ENCODE measurements around the gene SOX1. TPM values are rescaled to one million over a fixed set of nuclear protein-coding genes. Genes with fewer than 3 reads are reported as not detected.

SOX1 gene
- total RNA-seq, 1 donor from 2014 or later = 3.3 TPM

DNA sequence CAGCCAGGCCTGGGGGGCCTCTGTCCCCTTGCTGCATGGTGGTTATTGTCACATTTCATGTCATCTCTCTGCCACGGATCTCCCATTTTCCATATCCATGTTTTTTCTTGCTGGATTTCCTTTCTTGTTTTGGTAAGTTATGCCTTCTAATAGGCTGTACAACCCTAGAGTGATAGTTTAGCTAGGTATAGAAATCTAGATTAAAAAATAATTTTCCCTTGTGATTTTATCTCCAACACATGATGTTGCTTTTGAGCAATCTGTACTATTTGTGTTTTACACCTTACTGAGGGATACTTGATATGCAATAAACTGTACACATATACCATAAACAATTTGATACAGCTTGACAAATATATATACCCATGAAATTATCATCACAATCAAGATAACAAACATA, 17.0 kb downstream of the SOX1 start:
- peaks cover 16% of the 10 kb centered on the region for H3K4me1 ChIP-seq
- H3K27me3 Mint-ChIP-seq (ENCODE audit: insufficient read depth, low read depth) = peaks cover 8% of the 10 kb centered on the region
- H3F3A ChIP-seq (ENCODE audit: low read depth) = peaks cover 11% of the 10 kb centered on the region
- H2AFZ ChIP-seq (replicated peaks) = no peak overlapping the region
- H4K20me1 ChIP-seq (ENCODE audit: low read depth) = no peaks in the 10 kb centered on the region
- no peak overlapping the region for H3K27ac Mint-ChIP-seq
- no peak overlapping the region for H3K4me3 ChIP-seq
- H3K79me2 ChIP-seq (ENCODE audit: low read depth) = no peaks in the 10 kb centered on the region
- no peak overlapping the region for H3K4me2 ChIP-seq
- H3K4me1 Mint-ChIP-seq = peaks cover 11% of the 10 kb centered on the region
- no peak overlapping the region for H3K9ac ChIP-seq
- DNase-seq (ENCODE audit: low spot score) = no peak
- H3K9me3 Mint-ChIP-seq = peaks cover 37% of the 10 kb centered on the region
- peaks cover 12% of the 10 kb centered on the region for H3K36me3 Mint-ChIP-seq
- H3K4me3 Mint-ChIP-seq = no peak overlapping the region
- H3K9me3 ChIP-seq (ENCODE audit: low read depth) = peaks cover 18% of the 10 kb centered on the region
- no peak for TF ChIP-seq EZH2 (IDR thresholded peaks at IDR 0.05)
- no peak for TF ChIP-seq EZH2phosphoT487 (IDR thresholded peaks at IDR 0.05)
- TF ChIP-seq, protein P1, sequence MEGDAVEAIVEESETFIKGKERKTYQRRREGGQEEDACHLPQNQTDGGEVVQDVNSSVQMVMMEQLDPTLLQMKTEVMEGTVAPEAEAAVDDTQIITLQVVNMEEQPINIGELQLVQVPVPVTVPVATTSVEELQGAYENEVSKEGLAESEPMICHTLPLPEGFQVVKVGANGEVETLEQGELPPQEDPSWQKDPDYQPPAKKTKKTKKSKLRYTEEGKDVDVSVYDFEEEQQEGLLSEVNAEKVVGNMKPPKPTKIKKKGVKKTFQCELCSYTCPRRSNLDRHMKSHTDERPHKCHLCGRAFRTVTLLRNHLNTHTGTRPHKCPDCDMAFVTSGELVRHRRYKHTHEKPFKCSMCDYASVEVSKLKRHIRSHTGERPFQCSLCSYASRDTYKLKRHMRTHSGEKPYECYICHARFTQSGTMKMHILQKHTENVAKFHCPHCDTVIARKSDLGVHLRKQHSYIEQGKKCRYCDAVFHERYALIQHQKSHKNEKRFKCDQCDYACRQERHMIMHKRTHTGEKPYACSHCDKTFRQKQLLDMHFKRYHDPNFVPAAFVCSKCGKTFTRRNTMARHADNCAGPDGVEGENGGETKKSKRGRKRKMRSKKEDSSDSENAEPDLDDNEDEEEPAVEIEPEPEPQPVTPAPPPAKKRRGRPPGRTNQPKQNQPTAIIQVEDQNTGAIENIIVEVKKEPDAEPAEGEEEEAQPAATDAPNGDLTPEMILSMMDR (IDR thresholded peaks at IDR 0.05) = no peak
- peaks cover 12% of the 10 kb centered on the region for H3K27me3 ChIP-seq
- H3K27ac ChIP-seq = no peak overlapping the region
- no peaks in the 10 kb centered on the region for H3K36me3 ChIP-seq

DNA sequence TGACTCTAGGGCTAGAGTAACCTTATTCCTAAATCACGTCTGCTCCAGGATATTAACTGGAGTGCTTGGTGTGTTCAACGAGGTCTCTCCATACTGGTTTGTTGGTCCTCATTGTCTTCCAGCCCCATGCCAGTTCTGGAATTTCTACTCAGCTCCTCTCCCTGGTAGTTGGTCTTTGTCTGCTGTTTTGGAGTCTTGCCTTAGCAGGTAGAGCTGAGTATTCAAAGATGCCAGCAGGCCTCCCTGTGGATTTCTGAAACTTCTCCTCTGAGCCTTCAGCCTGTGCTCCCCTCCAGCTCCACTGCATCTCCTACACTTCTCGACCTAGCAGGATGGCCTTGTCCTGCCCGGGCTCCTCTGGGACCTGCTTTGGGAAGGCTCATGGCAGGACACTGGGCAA, 25.5 kb downstream of the SOX1 start:
- no peaks in the 10 kb centered on the region for H3K36me3 ChIP-seq
- no peaks in the 10 kb centered on the region for H3K9me3 ChIP-seq (ENCODE audit: low read depth)
- H3K4me2 ChIP-seq = no peak overlapping the region
- H3K4me3 Mint-ChIP-seq = no peak overlapping the region
- peaks cover 25% of the 10 kb centered on the region for H3K4me1 Mint-ChIP-seq
- no peaks in the 10 kb centered on the region for H4K20me1 ChIP-seq (ENCODE audit: low read depth)
- peaks cover 13% of the 10 kb centered on the region for H3K27me3 Mint-ChIP-seq (ENCODE audit: insufficient read depth, low read depth)
- H3K9me3 Mint-ChIP-seq = peaks cover 6% of the 10 kb centered on the region
- H3K4me3 ChIP-seq = no peak overlapping the region
- DNase-seq (ENCODE audit: low spot score) = peak; percentile 29
- no peaks in the 10 kb centered on the region for H3K79me2 ChIP-seq (ENCODE audit: low read depth)
- TF ChIP-seq EZH2phosphoT487 (IDR thresholded peaks at IDR 0.05) (no peak), EZH2 (IDR thresholded peaks at IDR 0.05) (no peak)
- TF ChIP-seq, protein P1 (IDR thresholded peaks at IDR 0.05) = no peak
- H3K4me1 ChIP-seq = peaks cover 25% of the 10 kb centered on the region
- peaks cover 18% of the 10 kb centered on the region for H3K27me3 ChIP-seq
- H3K27ac ChIP-seq = no peak overlapping the region
- no peak overlapping the region for H3K9ac ChIP-seq
- peaks cover 16% of the 10 kb centered on the region for H3F3A ChIP-seq (ENCODE audit: low read depth)
- no peak overlapping the region for H3K27ac Mint-ChIP-seq
- H3K36me3 Mint-ChIP-seq = no peaks in the 10 kb centered on the region
- no peak overlapping the region for H2AFZ ChIP-seq (replicated peaks)

DNA sequence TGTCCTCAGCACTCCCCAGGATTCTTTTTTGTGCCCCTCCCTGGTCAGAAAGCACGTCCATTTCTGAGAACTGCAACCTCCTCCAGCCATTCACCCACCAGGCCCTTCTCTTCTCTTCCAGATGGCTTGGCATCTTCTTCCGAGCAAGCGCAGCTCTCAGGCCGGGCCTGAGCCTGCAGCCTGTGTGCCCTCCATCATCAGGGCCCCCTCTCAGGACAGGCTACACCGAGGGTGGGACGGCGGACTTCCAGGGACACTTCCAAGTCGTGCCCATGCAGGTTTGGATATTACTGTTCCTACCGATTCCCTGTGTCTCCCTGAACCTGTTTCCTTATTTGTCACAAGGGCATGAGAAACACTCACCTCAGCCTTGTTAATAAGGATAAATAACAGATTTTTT, 28.4 kb downstream of the SOX1 start:
- no peaks in the 10 kb centered on the region for H3K36me3 Mint-ChIP-seq
- Histone ChIP-seq H3K4me2 (no peak overlapping the region), H3K9ac (no peak overlapping the region), H3K79me2 (ENCODE audit: low read depth) (no peaks in the 10 kb centered on the region), H3K4me1 (peaks cover 39% of the 10 kb centered on the region), H3K27ac (no peak overlapping the region), H2AFZ (replicated peaks) (no peak overlapping the region), H3K4me3 (no peak overlapping the region), H3K36me3 (no peaks in the 10 kb centered on the region), H3K9me3 (ENCODE audit: low read depth) (no peaks in the 10 kb centered on the region), H3K27me3 (peaks cover 21% of the 10 kb centered on the region), H3F3A (ENCODE audit: low read depth) (peaks cover 16% of the 10 kb centered on the region), H4K20me1 (ENCODE audit: low read depth) (no peaks in the 10 kb centered on the region)
- H3K27ac Mint-ChIP-seq = peak overlapping the region; percentile 6
- DNase-seq (ENCODE audit: low spot score) = no peak
- peaks cover 3% of the 10 kb centered on the region for H3K9me3 Mint-ChIP-seq
- peaks cover 51% of the 10 kb centered on the region for H3K4me1 Mint-ChIP-seq
- peaks cover 15% of the 10 kb centered on the region for H3K27me3 Mint-ChIP-seq (ENCODE audit: insufficient read depth, low read depth)
- H3K4me3 Mint-ChIP-seq = no peak overlapping the region
- TF ChIP-seq EZH2 (IDR thresholded peaks at IDR 0.05) = no peak
- no peak for TF ChIP-seq EZH2phosphoT487 (IDR thresholded peaks at IDR 0.05)
- TF ChIP-seq, protein P1 (IDR thresholded peaks at IDR 0.05) = no peak
